Mesodermal cell (in vitro differentiated cells): ENCODE measurements around the gene MIER2.

ENCODE experiments used
- H3K27ac ChIP-seq: 2 replicates; pipeline ENCODE4 v1.7.0; 2013; ENCODE audit warnings: mild to moderate bottlenecking, low read depth, low read length, moderate library complexity; ENCODE audit not compliant: severe bottlenecking
- H3K36me3 ChIP-seq: 2 replicates; pipeline ENCODE4 v1.7.1; 2013; ENCODE audit warnings: mild to moderate bottlenecking, low read length, moderate library complexity; ENCODE audit not compliant: control insufficient read depth, insufficient read depth
- H3K4me1 ChIP-seq: one replicate; pipeline ENCODE4 v1.7.1; 2013; ENCODE audit warnings: mild to moderate bottlenecking, low read length; ENCODE audit not compliant: insufficient read depth, control insufficient read depth, poor library complexity, severe bottlenecking
- H3K4me3 ChIP-seq: 2 replicates; pipeline ENCODE4 v1.7.0; 2013; ENCODE audit warnings: low read length, control low read depth, mild to moderate bottlenecking; ENCODE audit not compliant: insufficient read depth, poor library complexity, severe bottlenecking; ENCODE audit errors: extremely low read depth
- H3K9me3 ChIP-seq: 2 replicates; pipeline ENCODE4 v1.7.1; 2013; ENCODE audit warnings: mild to moderate bottlenecking, low read length, moderate library complexity; ENCODE audit not compliant: control insufficient read depth
- WGBS, 2 experiments: methylation state at CpG; one replicate each; pipeline ENCODE4 v1.1.5; 2013; ENCODE audit warnings: missing lambda C conversion rate in 2 of 2; ENCODE audit not compliant: insufficient coverage in 2 of 2; 5-methylcytosine and 5-hydroxymethylcytosine counted together

The MIER2 gene

DNA sequence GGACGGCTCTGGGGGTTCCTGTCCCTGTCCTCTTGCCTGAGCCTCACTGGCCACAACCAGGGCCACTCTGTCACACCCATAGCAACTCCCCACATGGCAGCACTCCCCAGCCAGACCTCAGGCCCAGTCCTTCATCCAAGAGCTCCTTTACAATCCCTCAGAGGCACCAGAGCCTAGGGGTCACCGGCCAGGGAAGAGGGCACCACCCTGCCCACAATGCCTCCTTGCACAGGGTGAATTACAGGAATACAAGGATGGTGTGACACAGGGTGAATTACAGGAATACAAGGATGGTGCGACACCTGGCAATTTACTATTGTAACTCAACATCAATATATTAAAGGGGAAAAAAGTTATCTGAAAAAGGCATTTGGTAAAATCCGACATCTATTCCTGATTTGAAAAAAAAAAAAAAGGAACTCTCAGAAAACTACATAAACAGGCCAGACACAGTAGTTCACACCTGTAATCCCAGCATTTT is 16.5 kb downstream of the MIER2 start:
- peaks cover 92% of the 10 kb centered on the region for H3K36me3 ChIP-seq
- H3K27ac ChIP-seq = no peak overlapping the region
- peaks cover 25% of the 10 kb centered on the region for H3K9me3 ChIP-seq
- no peaks in the 10 kb centered on the region for H3K4me1 ChIP-seq
- WGBS, 2 experiments = 80 to 86% methylated on average over 1 of the region's 4 CpGs
- H3K4me3 ChIP-seq = no peak overlapping the region

GRCh38 chr19:327291-328024 is 17.1 kb downstream of the MIER2 start:
- no peaks in the 10 kb centered on the region for H3K4me1 ChIP-seq

DNA sequence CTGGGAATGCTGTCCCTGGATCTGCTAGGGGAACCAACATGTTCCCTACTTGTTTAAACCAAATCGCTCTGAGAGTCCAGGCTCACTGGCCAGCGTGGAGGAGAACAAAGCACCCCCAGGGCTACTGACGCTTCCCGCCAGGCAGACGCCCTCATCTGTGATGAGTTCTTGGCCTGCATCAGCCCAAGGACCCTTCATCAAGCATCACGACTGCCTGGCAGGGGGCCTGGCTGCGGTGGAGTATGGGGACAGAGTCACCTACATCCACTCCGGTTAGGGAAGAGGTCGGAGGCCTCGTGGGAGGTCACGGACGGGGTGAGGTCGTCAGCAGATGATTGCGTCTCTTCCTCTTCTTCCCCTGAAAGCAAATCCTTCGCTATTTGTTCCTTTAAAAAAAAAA is 17.7 kb downstream of the MIER2 start:
- no peak overlapping the region for H3K27ac ChIP-seq
- H3K4me1 ChIP-seq = no peaks in the 10 kb centered on the region
- H3K9me3 ChIP-seq = peaks cover 32% of the 10 kb centered on the region
- 96 to 98% methylated on average over 12 to 14 of the region's 15 CpGs for WGBS, 2 experiments
- peaks cover 100% of the 10 kb centered on the region for H3K36me3 ChIP-seq
- H3K4me3 ChIP-seq = no peak overlapping the region

More at GRCh38 chr19:327291-328024, 17.1 kb downstream of the MIER2 start:
- 94 to 96% methylated on average over 10 to 16 of the region's 17 CpGs for WGBS, 2 experiments
- H3K9me3 ChIP-seq = peaks cover 28% of the 10 kb centered on the region
- peaks cover 98% of the 10 kb centered on the region for H3K36me3 ChIP-seq
- no peak overlapping the region for H3K27ac ChIP-seq
- H3K4me3 ChIP-seq = no peak overlapping the region

GRCh38 chr19:325937-326565 is 18.5 kb downstream of the MIER2 start:
- Histone ChIP-seq H3K4me3 (no peak overlapping the region), H3K36me3 (peaks cover 100% of the 10 kb centered on the region), H3K9me3 (peaks cover 37% of the 10 kb centered on the region), H3K27ac (no peak overlapping the region), H3K4me1 (no peaks in the 10 kb centered on the region)
- 97% methylated on average over 33 of the region's 33 CpGs for WGBS, 2 experiments

GRCh38 chr19:325173-325936 is 19.2 kb downstream of the MIER2 start:
- no peak overlapping the region for H3K27ac ChIP-seq
- WGBS, 2 experiments = 96% methylated on average over 20 to 23 of the region's 24 CpGs
- no peaks in the 10 kb centered on the region for H3K4me1 ChIP-seq
- H3K9me3 ChIP-seq = peaks cover 42% of the 10 kb centered on the region
- H3K36me3 ChIP-seq = peaks cover 100% of the 10 kb centered on the region
- no peak overlapping the region for H3K4me3 ChIP-seq

GRCh38 chr19:324716-325115 is 19.9 kb downstream of the MIER2 start:
- WGBS, 2 experiments = 94 to 95% methylated on average over 7 to 8 of the region's 8 CpGs
- no peaks in the 10 kb centered on the region for H3K4me1 ChIP-seq
- H3K4me3 ChIP-seq = no peak overlapping the region
- peaks cover 39% of the 10 kb centered on the region for H3K9me3 ChIP-seq
- H3K36me3 ChIP-seq = peaks cover 100% of the 10 kb centered on the region
- no peak overlapping the region for H3K27ac ChIP-seq

- Histone ChIP-seq H3K9me3 (peaks cover 20% of the 10 kb centered on the region), H3K36me3 (peaks cover 98% of the 10 kb centered on the region), H3K27ac (no peak overlapping the region), H3K4me3 (no peak overlapping the region), H3K4me1 (no peaks in the 10 kb centered on the region)
- WGBS, 2 experiments = 85 to 88% methylated on average over 5 to 6 of the region's 13 CpGs
Observed at GRCh38 chr19:322616-323015, 22.0 kb downstream of the MIER2 start.

DNA sequence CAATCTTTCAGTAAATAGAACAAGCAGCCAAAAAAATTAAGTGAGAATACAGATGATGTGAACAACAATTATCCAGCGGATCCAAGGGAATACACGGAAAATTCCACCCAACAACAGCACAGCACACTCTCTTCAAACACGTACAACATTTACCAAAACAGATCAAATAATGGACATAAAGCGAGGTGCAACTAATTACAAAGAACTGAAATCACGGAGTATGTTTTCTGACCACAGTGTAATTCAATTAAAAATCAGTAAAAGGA is 26.2 kb downstream of the MIER2 start:
- Histone ChIP-seq H3K4me1 (no peaks in the 10 kb centered on the region), H3K27ac (no peak overlapping the region), H3K9me3 (peaks cover 17% of the 10 kb centered on the region), H3K4me3 (no peak overlapping the region), H3K36me3 (peaks cover 94% of the 10 kb centered on the region)
- 88 to 94% methylated on average over 5 of the region's 5 CpGs for WGBS, 2 experiments

DNA sequence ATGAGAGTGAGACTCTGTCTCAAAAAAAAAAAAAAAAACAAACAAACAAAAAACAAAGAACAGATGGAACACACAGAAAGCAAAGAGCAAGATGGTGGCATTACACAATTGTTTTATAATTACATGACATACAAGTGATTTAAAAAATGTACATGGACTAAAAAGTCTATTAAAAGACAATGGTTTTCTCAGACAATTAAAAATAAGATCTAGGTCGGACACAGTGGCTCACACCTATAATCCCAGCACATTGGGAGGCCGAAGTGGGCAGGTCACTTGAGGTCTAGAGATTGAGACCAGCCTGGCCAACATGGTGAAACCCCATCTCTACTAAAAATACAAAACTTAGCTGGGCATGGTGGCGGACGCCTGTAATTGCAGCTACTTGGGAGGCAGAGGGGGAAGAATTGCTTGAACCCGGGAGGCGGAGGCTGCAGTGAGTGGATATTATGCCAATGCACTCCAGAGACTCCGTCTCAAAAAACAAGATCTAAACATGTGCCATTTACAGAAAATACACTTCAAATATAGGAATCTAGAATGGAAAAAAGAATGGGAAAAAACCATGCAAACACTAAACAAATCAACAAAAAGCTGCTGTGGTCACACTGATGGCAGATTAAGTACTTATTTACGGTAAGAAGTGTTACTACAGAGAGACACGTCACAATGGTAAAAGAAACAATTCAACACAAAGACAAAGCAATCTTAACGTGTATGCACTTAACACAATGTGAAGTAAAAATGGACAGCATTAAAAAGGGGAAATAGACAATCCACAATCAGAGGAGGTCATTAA is 26.7 kb downstream of the MIER2 start:
- Histone ChIP-seq H3K9me3 (peaks cover 17% of the 10 kb centered on the region), H3K4me1 (no peaks in the 10 kb centered on the region), H3K27ac (no peak overlapping the region), H3K4me3 (no peak overlapping the region), H3K36me3 (peaks cover 94% of the 10 kb centered on the region)
- WGBS, 2 experiments = 95 to 100% methylated on average over 2 to 3 of the region's 10 CpGs

DNA sequence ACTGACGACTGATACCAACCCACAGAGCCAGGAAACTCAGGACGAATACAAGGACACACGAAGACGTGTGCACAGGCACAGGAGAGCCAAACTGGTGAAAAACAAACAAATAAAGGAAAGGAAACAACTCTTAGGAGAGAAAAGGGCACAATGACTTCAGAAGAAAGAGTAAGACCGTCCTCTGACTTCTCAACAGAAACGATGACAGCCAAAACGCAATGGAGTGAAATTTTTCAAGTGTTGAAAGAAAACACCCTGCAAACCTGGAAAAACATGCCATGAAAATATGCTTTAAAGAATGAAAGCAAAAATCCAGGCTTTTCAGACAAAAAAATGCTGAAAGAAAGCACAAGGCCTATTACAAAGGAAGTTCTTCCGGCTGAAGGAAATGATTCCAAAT is 28.8 kb downstream of the MIER2 start:
- Histone ChIP-seq H3K4me3 (no peak overlapping the region), H3K4me1 (no peaks in the 10 kb centered on the region), H3K36me3 (peaks cover 83% of the 10 kb centered on the region), H3K9me3 (peaks cover 3% of the 10 kb centered on the region), H3K27ac (no peak overlapping the region)
- WGBS, 2 experiments = 97 to 100% methylated on average over 3 to 5 of the region's 8 CpGs
